GM12892 (cell line): ENCODE measurements around the gene EFCAB13.

Experiments
- POLR2A ChIP-seq: IDR thresholded peaks from 2 replicates; pipeline ENCODE4 v1.6.1; 2011; ENCODE audit warnings: low read depth, low read length, control low read depth
- POLR2AphosphoS5 ChIP-seq: IDR thresholded peaks from 2 replicates; pipeline ENCODE4 v1.6.1; 2011; ENCODE audit warnings: low read depth, low read length, control low read depth

DNA sequence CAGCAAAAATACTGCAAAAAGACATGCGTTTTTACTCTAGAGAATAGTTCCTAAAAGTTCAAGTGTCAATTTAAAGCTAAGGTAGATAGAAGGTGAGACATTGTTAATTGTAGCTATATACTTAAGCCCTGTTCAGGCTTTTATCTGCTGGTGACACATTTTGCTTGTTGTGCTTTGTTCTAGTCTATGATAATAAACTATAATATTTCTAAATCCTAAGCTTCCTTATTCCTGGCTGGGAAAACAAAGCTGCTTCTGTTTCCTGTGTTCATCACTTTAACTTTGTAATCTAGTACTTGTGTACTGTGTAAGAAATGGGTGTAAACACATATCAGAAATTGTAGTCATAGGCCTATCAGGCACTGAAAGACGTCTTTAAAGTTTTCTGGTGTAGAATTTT lies 77.3 kb downstream of the EFCAB13 start:
- TF ChIP-seq POLR2A (no peak), POLR2AphosphoS5 (no peak)
